Vagina (tissue), 2 donors: Measurements from ENCODE around the gene SLC1A6.

Source experiments
- CTCF ChIP-seq, 3 experiments: fragments of 450-650 bp in 2 of 3; fragments of 200-600 bp in 1 of 3; sonication (generic) in 1 of 3; IDR thresholded peaks; one replicate each; pipeline ENCODE4 v1.5.1; 2017 to 2019; ENCODE audit warnings: antibody characterized with exemption in 3 of 3, mild to moderate bottlenecking in 2 of 3, moderate library complexity in 2 of 3
- POLR2AphosphoS5 ChIP-seq, 2 donors: sonication (generic); formaldehyde crosslinking; IDR thresholded peaks; one replicate each; pipeline ENCODE4 v1.9.0; 2017; ENCODE audit warnings: antibody characterized with exemption in 2 of 2, mild to moderate bottlenecking in 2 of 2, low read depth in 1 of 2; ENCODE audit not compliant: insufficient read depth in 1 of 2

GRCh38 chr19:14971474-14971873 lies 8.2 kb downstream of the SLC1A6 start:
- no peak for TF ChIP-seq CTCF (IDR thresholded peaks at IDR 0.05)
- TF ChIP-seq POLR2AphosphoS5 (IDR thresholded peaks at IDR 0.05; ENCODE audit: insufficient read depth in 1 of 2, low read depth in 1 of 2): no peak
